ENCODE measurements around the gene SPOCK1. TPM values are rescaled to one million over a fixed set of nuclear protein-coding genes. Genes with fewer than 3 reads are reported as not detected.

The SPOCK1 gene
- polyA plus RNA-seq, 1 experiment = 76.0 TPM

GRCh38 chr5:137215780-137216179, 283.3 kb downstream of the SPOCK1 start:
- Histone ChIP-seq H3K9me3 (ENCODE audit: control insufficient read depth, insufficient read depth, low read length) (no peaks in the 10 kb centered on the region), H3K4me3 (ENCODE audit: low read depth, low read length) (no peak overlapping the region), H3K27ac (ENCODE audit: low read depth, low read length) (no peak overlapping the region), H3K27me3 (ENCODE audit: control insufficient read depth, insufficient read depth, low read length) (no peaks in the 10 kb centered on the region)
- ChIA-PET CTCF (no interaction called here), POLR2A (no interaction called here)
- no peak for DNase-seq (ENCODE audit: low read depth, low spot score)
- TF ChIP-seq, protein P1, sequence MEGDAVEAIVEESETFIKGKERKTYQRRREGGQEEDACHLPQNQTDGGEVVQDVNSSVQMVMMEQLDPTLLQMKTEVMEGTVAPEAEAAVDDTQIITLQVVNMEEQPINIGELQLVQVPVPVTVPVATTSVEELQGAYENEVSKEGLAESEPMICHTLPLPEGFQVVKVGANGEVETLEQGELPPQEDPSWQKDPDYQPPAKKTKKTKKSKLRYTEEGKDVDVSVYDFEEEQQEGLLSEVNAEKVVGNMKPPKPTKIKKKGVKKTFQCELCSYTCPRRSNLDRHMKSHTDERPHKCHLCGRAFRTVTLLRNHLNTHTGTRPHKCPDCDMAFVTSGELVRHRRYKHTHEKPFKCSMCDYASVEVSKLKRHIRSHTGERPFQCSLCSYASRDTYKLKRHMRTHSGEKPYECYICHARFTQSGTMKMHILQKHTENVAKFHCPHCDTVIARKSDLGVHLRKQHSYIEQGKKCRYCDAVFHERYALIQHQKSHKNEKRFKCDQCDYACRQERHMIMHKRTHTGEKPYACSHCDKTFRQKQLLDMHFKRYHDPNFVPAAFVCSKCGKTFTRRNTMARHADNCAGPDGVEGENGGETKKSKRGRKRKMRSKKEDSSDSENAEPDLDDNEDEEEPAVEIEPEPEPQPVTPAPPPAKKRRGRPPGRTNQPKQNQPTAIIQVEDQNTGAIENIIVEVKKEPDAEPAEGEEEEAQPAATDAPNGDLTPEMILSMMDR (IDR thresholded peaks at IDR 0.05; ENCODE audit: low read depth, low read length) = no peak

DNA sequence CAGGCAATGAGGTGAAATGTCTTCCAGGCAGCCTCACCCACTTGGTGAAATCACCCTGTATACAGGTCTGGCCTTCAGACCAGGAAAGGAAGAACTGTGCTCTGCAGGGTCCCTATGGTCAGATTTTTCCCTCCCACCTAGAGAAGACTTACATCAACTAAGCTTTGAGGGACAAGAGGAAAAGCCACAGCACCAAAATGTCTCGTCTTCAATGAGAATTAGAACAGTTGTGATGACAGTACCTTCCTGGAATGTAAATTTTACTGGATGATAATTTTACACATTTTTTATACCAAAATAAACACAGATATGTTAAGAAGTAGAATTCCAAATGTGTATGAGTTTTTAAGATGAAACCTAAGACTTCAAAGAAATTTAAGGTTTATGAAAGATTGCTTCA, 283.9 kb downstream of the SPOCK1 start:
- H3K27me3 ChIP-seq (ENCODE audit: control insufficient read depth, insufficient read depth, low read length) = no peaks in the 10 kb centered on the region
- H3K9me3 ChIP-seq (ENCODE audit: control insufficient read depth, insufficient read depth, low read length) = no peaks in the 10 kb centered on the region
- DNase-seq (ENCODE audit: low read depth, low spot score) = no peak
- ChIA-PET CTCF (no interaction called here), POLR2A (no interaction called here)
- TF ChIP-seq, protein P1 (IDR thresholded peaks at IDR 0.05; ENCODE audit: low read depth, low read length) = no peak
- no peak overlapping the region for H3K4me3 ChIP-seq (ENCODE audit: low read depth, low read length)
- no peak overlapping the region for H3K27ac ChIP-seq (ENCODE audit: low read depth, low read length)

- TF ChIP-seq, protein P1 (IDR thresholded peaks at IDR 0.05; ENCODE audit: low read depth, low read length) = no peak
- Histone ChIP-seq H3K27me3 (ENCODE audit: control insufficient read depth, insufficient read depth, low read length) (no peaks in the 10 kb centered on the region), H3K9me3 (ENCODE audit: control insufficient read depth, insufficient read depth, low read length) (no peaks in the 10 kb centered on the region), H3K4me3 (ENCODE audit: low read depth, low read length) (no peak overlapping the region), H3K27ac (ENCODE audit: low read depth, low read length) (no peak overlapping the region)
- CTCF ChIA-PET = no interaction called here
- DNase-seq (ENCODE audit: low read depth, low spot score) = no peak
- POLR2A ChIA-PET = no interaction called here
Observed at GRCh38 chr5:137214446-137215189, 284.5 kb downstream of the SPOCK1 start.

- TF ChIP-seq, protein P1 (IDR thresholded peaks at IDR 0.05; ENCODE audit: low read depth, low read length) = no peak
- CTCF ChIA-PET = no interaction called here
- POLR2A ChIA-PET = no interaction called here
- Histone ChIP-seq H3K27ac (ENCODE audit: low read depth, low read length) (no peak overlapping the region), H3K9me3 (ENCODE audit: control insufficient read depth, insufficient read depth, low read length) (no peaks in the 10 kb centered on the region), H3K4me3 (ENCODE audit: low read depth, low read length) (no peak overlapping the region), H3K27me3 (ENCODE audit: control insufficient read depth, insufficient read depth, low read length) (no peaks in the 10 kb centered on the region)
- no peak for DNase-seq (ENCODE audit: low read depth, low spot score)
Observed at GRCh38 chr5:137212471-137212870, 286.7 kb downstream of the SPOCK1 start.

GRCh38 chr5:137209232-137209809, 289.8 kb downstream of the SPOCK1 start:
- DNase-seq (ENCODE audit: low read depth, low spot score) = no peak
- TF ChIP-seq, protein P1 (IDR thresholded peaks at IDR 0.05; ENCODE audit: low read depth, low read length) = no peak
- Histone ChIP-seq H3K9me3 (ENCODE audit: control insufficient read depth, insufficient read depth, low read length) (no peaks in the 10 kb centered on the region), H3K27ac (ENCODE audit: low read depth, low read length) (no peak overlapping the region), H3K4me3 (ENCODE audit: low read depth, low read length) (no peak overlapping the region), H3K27me3 (ENCODE audit: control insufficient read depth, insufficient read depth, low read length) (no peaks in the 10 kb centered on the region)
- POLR2A ChIA-PET = no interaction called here
- CTCF ChIA-PET = interaction anchor here (1.0 kb wide), 1 partner anchor 110 kb away, joined by 3 read pairs; no protein-coding TSS in a partner anchor

Data from AG04450 (cell line).